Cardiac muscle cell (in vitro differentiated cells and primary cell): Measurements from ENCODE around the gene GPR39. TPM values are rescaled to one million over a fixed set of nuclear protein-coding genes. Genes with fewer than 3 reads are reported as not detected.

Experiments used
- DNase-seq, 2 donors: peaks; one replicate each; pipeline versions ENCODE4 v3.0.0 to v3.0.0-alpha.2; 2010 to 2017; ENCODE audit warnings: low read depth in 1 of 2, low spot score in 1 of 2
- H3K27ac ChIP-seq: fragments of 200-600 bp; sonication (generic); 2 replicates; pipeline ENCODE4 v1.5.1; 2016
- H3K27me3 ChIP-seq: fragments of 200-600 bp; sonication (generic); 2 replicates; pipeline ENCODE4 v1.6.0; 2016; ENCODE audit warnings: control low read depth
- H3K36me3 ChIP-seq: fragments of 200-600 bp; sonication (generic); 2 replicates; pipeline ENCODE4 v1.5.1; 2016; ENCODE audit warnings: control low read depth
- H3K4me1 ChIP-seq: fragments of 200-600 bp; sonication (generic); 2 replicates; pipeline ENCODE4 v1.8.1; 2017; ENCODE audit warnings: low read depth, mild to moderate bottlenecking, mixed run types
- H3K4me3 ChIP-seq: fragments of 200-600 bp; sonication (generic); 2 replicates; pipeline ENCODE4 v1.5.1; 2016; ENCODE audit warnings: mild to moderate bottlenecking
- H3K9me3 ChIP-seq: fragments of 200-600 bp; sonication (generic); 2 replicates; pipeline ENCODE4 v1.5.1; 2017; ENCODE audit warnings: low read depth, mild to moderate bottlenecking, control low read depth
- polyA plus RNA-seq: library from polyadenylated mRNA; unstranded; fragments of >200 nt; fragmentation: Nextera tagmentation; extraction: Ambion mirVana; gene quantifications from 2 replicates; pipeline ENCODE4 v1.2.1, GENCODE V29; 2016
- total RNA-seq: library from RNA; depleted of rRNA; stranded (reverse); fragments of >200 nt; gene quantifications from 2 replicates; pipeline ENCODE4 v1.2.3, GENCODE V29; 2016
- TF ChIP-seq, protein P1 (sequence below): IDR thresholded peaks from 2 replicates; pipeline ENCODE4 v1.5.1; 2012; ENCODE audit warnings: low read depth, mild to moderate bottlenecking, low read length

Gene GPR39
- total and polyA plus RNA-seq, 2 experiments from 2014 or later = 4.0 to 10.9 TPM

DNA sequence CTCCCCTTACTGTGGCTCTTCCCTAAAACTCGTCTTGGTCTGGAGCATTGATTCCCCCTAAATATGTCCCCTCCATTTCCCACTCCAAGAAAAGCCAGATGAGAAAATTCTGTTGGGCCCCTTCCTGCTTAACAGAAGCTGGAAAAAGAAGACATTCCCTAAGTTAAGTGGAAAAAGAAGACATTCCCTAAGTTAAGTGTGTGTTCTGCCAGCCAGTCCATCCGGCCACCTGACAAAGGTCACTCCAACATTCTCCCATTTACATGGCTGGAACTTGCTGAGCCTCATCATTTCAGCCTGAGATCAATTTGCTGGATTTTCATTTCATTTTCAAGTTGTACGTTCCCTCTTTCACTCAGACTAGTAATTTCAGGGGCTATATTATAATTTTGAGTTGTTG lies 201.4 kb downstream of the GPR39 start:
- H3K36me3 ChIP-seq = no peaks in the 10 kb centered on the region
- no peak overlapping the region for H3K4me3 ChIP-seq
- H3K27ac ChIP-seq = no peak overlapping the region
- DNase-seq = no peak
- peaks cover 37% of the 10 kb centered on the region for H3K4me1 ChIP-seq
- TF ChIP-seq, protein P1, sequence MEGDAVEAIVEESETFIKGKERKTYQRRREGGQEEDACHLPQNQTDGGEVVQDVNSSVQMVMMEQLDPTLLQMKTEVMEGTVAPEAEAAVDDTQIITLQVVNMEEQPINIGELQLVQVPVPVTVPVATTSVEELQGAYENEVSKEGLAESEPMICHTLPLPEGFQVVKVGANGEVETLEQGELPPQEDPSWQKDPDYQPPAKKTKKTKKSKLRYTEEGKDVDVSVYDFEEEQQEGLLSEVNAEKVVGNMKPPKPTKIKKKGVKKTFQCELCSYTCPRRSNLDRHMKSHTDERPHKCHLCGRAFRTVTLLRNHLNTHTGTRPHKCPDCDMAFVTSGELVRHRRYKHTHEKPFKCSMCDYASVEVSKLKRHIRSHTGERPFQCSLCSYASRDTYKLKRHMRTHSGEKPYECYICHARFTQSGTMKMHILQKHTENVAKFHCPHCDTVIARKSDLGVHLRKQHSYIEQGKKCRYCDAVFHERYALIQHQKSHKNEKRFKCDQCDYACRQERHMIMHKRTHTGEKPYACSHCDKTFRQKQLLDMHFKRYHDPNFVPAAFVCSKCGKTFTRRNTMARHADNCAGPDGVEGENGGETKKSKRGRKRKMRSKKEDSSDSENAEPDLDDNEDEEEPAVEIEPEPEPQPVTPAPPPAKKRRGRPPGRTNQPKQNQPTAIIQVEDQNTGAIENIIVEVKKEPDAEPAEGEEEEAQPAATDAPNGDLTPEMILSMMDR = no peak
- H3K9me3 ChIP-seq = no peaks in the 10 kb centered on the region
- H3K27me3 ChIP-seq = no peaks in the 10 kb centered on the region

DNA sequence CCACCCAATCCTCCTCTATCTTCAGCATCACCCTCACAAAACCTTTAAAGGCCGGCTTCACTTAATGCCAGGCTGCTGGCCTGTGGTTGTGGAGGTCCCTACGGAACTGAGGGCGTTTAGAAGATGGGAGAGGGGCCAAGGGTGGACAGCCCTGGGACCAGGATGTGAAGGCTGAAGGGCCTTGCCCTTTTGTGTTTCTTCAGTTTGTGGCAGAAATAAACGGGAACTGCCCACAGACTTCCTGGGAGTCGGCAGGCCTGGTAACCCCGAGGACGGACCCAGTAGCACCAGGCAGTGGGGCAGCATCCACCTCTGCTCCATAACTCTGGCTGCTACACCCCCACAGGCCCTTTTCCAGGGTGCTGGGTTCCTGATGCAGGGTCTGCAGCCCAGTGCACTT lies 202.1 kb downstream of the GPR39 start:
- TF ChIP-seq, protein P1 = no peak
- Histone ChIP-seq H3K36me3 (no peaks in the 10 kb centered on the region), H3K27ac (no peak overlapping the region), H3K4me1 (peaks cover 37% of the 10 kb centered on the region), H3K4me3 (no peak overlapping the region), H3K27me3 (no peaks in the 10 kb centered on the region), H3K9me3 (no peaks in the 10 kb centered on the region)
- DNase-seq = no peak

DNA sequence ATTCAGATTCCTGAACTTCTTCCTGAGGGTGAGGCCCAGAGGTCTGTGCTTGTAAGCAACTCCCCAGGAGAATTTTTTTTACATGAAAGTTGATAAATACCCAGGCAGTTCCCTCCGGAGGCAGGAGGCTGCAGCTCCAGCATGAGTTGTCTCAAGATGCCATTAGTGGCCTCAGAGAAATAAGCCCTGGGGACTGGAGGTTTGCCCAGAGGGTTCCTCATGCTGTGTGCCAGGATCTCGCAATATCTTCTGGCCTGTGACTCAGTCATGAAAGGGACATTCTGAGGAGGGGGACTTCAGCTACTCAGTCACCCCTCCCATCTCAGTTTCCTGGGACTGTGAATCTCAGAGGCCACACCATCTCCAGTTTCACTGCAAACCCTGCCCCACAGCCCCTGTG lies 203.5 kb downstream of the GPR39 start:
- H3K4me3 ChIP-seq = no peak overlapping the region
- no peaks in the 10 kb centered on the region for H3K27me3 ChIP-seq
- no peak overlapping the region for H3K27ac ChIP-seq
- peaks cover 33% of the 10 kb centered on the region for H3K4me1 ChIP-seq
- TF ChIP-seq, protein P1 = no peak
- DNase-seq = peak in 1 of 2 donors; percentile 7
- no peaks in the 10 kb centered on the region for H3K36me3 ChIP-seq
- no peaks in the 10 kb centered on the region for H3K9me3 ChIP-seq

DNA sequence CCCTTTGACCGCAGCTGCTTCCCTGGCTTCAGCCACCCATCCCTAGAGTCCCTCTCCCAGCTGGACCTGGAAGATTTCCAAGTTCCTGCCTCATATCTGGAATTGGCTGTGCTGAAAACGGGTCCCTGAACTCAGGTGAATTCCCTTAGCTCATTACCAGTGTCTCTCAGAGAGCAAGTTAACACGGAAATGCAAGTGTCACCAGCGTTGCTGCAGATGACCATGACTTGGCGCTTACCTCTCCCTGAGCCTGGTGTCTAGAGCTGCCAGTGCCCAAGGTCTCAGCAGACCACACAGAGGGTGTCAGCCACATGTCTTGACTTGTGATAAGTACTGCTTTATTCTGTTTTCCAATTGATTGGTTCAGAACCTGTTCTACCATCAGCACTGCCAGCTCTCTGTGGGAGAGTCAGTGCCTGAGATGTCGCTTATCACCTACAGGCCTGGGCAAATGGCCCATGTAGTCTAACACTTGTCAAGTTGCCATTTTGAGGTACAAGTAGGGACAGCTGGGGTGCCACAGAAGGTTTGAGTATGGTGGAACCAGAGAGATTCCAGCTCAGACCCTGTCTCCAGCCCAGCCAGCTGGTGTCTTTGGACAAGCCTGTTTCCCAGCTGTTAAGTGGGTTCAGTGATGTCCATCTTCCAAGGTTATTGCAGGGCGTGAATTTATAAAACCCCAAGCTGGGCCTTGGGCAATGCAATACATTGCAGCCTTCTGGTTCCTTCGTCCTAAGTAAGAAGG lies 204.7 kb downstream of the GPR39 start:
- H3K36me3 ChIP-seq = no peaks in the 10 kb centered on the region
- no peaks in the 10 kb centered on the region for H3K27me3 ChIP-seq
- peaks cover 21% of the 10 kb centered on the region for H3K4me1 ChIP-seq
- no peak for DNase-seq
- no peak overlapping the region for H3K4me3 ChIP-seq
- H3K27ac ChIP-seq = no peak overlapping the region
- TF ChIP-seq, protein P1 = no peak
- H3K9me3 ChIP-seq = no peaks in the 10 kb centered on the region

DNA sequence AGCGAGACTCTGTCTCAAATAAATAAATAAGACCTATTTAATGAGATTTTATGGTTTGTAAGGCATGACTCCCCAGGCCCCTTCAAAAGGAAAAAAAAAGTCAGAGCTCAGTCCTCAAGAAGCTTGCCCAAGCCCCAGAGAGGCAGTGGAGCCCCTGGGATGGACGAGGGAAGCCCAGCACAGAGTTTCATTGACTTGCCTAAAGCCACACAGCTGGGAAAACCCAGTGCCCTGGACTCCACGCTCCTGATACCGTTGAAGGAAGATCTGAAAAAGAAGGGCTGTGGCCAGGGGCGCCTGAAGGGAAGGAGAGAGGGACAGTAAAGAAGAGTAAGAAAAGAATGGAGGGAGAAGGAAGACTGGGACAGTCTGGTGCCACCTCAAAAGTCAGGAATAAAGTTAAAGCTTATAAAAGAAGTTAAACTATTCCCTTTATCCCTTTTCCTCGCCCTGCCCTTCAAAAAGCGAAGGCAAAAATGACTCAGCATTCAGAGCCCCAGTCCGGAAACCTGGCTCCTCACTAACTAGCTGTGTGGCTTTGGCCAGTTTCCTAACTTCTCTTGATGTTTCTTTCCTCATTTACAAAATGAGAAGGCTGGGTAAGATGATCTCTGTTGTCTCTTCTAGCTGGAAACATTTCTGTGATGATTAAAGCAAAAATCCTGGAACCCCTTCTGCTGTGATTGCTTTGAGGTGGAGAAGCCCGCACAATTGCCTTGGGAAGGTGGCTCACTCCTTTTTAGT lies 206.7 kb downstream of the GPR39 start:
- peak in 1 of 2 donors; percentile 74 for DNase-seq

More for the DNA sequence above, 206.7 kb downstream of the GPR39 start:
- Histone ChIP-seq H3K27me3 (no peaks in the 10 kb centered on the region), H3K9me3 (no peaks in the 10 kb centered on the region), H3K4me1 (peaks cover 4% of the 10 kb centered on the region), H3K4me3 (no peak overlapping the region), H3K27ac (no peak overlapping the region), H3K36me3 (no peaks in the 10 kb centered on the region)
- TF ChIP-seq, protein P1 = no peak
